Measurements from ENCODE around the gene SCTR.

GRCh38 chr2:119483896-119484718, 40.2 kb downstream of the SCTR start:
- no peak for TF ChIP-seq CTCF (IDR thresholded peaks at IDR 0.05)
- TF ChIP-seq POLR2A (IDR thresholded peaks at IDR 0.05) = no peak

All from heart left ventricle (tissue), 13 donors.